HEK293 (cell line): ENCODE data around the gene FTO.

Experiments
- ZNF629 ChIP-seq: fragments of 450-650 bp; formaldehyde crosslinking; IDR thresholded peaks from 2 replicates; pipeline ENCODE4 v1.5.1; 2017; ENCODE audit warnings: missing biosample characterization, missing genetic modification characterization
- TF ChIP-seq, protein P1 (sequence below): fragments of 450-650 bp; formaldehyde crosslinking; IDR thresholded peaks from 2 replicates; pipeline ENCODE4 v1.5.1; 2016; ENCODE audit warnings: missing biosample characterization, missing genetic modification characterization

DNA sequence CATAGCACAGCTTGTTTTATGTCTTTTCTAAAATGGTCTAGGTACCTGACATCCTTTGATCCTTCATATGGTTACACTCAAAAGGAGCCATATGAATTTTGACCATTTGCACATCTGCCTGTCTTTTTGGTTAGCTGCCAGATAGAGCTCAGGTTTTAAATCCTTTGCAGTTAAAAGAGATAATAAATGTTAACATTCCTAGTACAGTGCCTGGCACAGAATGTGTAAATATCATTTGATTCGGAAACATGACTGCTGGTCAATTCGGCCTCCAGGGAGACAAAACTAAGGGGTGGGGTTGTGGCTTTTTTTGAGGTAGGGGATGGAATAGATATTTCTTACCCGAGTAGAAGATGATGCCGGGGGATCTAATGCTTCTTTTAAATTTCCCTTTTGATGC lies 64.2 kb downstream of the FTO start:
- TF ChIP-seq ZNF629 = no peak
- TF ChIP-seq, protein P1, sequence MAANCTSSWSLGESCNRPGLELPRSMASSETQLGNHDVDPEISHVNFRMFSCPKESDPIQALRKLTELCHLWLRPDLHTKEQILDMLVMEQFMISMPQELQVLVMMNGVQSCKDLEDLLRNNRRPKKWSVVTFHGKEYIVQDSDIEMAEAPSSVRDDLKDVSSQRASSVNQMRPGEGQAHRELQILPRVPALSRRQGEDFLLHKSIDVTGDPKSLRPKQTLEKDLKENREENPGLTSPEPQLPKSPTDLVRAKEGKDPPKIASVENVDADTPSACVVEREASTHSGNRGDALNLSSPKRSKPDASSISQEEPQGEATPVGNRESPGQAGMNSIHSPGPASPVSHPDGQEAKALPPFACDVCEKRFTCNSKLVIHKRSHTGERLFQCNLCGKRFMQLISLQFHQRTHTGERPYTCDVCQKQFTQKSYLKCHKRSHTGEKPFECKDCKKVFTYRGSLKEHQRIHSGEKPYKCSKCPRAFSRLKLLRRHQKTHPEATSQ = no peak
